SU-DHL-6 (cell line): ENCODE data around the gene CCDC102A.

Experiments
- H2AFZ ChIP-seq: fragments of 200-600 bp; sonication (generic); 2 replicates; pipeline ENCODE4 v1.6.1; 2014; ENCODE audit warnings: low read depth, mild to moderate bottlenecking, moderate library complexity, mixed read lengths, antibody characterized with exemption, low read length; ENCODE audit not compliant: severe bottlenecking
- H3F3A ChIP-seq: fragments of 200-600 bp; shearing (Covaris generic); 2 replicates; pipeline ENCODE4 v1.6.0; 2016; ENCODE audit warnings: antibody characterized with exemption, mild to moderate bottlenecking; ENCODE audit not compliant: insufficient read depth
- H3K27ac ChIP-seq: fragments of 200-600 bp; sonication (generic); 2 replicates; pipeline ENCODE4 v1.5.1; 2016; ENCODE audit warnings: low read depth, mild to moderate bottlenecking, low read length, moderate library complexity, mixed read lengths
- H3K27me3 ChIP-seq: fragments of 200-600 bp; sonication (generic), shearing (Covaris generic); 2 replicates; pipeline ENCODE4 v1.6.0; 2014; ENCODE audit warnings: mild to moderate bottlenecking, low read length
- H3K36me3 ChIP-seq: fragments of 200-600 bp; sonication (generic); 2 replicates; pipeline ENCODE4 v1.6.1; 2014; ENCODE audit warnings: mild to moderate bottlenecking, low read length, mixed read lengths
- H3K4me2 ChIP-seq: fragments of 300-600, 200-600 bp; shearing (Covaris generic), sonication (generic); 2 replicates; pipeline ENCODE4 v1.6.0; 2014; ENCODE audit warnings: low read length, low read depth, mild to moderate bottlenecking; ENCODE audit not compliant: poor library complexity, severe bottlenecking
- H3K4me3 ChIP-seq: fragments of 200-600 bp; sonication (generic); 2 replicates; pipeline ENCODE4 v1.5.1; 2014; ENCODE audit warnings: antibody characterized with exemption, low read length, mild to moderate bottlenecking, mixed read lengths; ENCODE audit not compliant: insufficient read depth, poor library complexity, severe bottlenecking
- H3K79me2 ChIP-seq: fragments of 200-600 bp; sonication (generic); 2 replicates; pipeline ENCODE4 v1.6.1; 2014; ENCODE audit warnings: mild to moderate bottlenecking, low read length, moderate library complexity; ENCODE audit not compliant: insufficient read depth
- H3K9ac ChIP-seq: fragments of 200-600 bp; sonication (generic); 2 replicates; pipeline ENCODE4 v1.7.0; 2014; ENCODE audit warnings: mild to moderate bottlenecking, low read length
- H3K9me2 ChIP-seq: fragments of 200-600 bp; sonication (generic); replicated peaks from 2 replicates; pipeline ENCODE4 v1.6.1; 2014; ENCODE audit warnings: low read length; ENCODE audit not compliant: insufficient read depth
- H3K9me3 ChIP-seq: fragments of 200-600 bp; sonication (generic); 2 replicates; pipeline ENCODE4 v1.6.1; 2014; ENCODE audit warnings: low read length, mixed read lengths; ENCODE audit not compliant: insufficient read depth
- H4K20me1 ChIP-seq: fragments of 200-600 bp; sonication (generic); 2 replicates; pipeline ENCODE4 v1.6.1; 2014; ENCODE audit warnings: low read depth, mild to moderate bottlenecking, antibody characterized with exemption, low read length, moderate library complexity, mixed read lengths
- EZH2phosphoT487 ChIP-seq: fragments of 200-600 bp; sonication (generic), shearing (Covaris generic); conservative IDR thresholded peaks from 2 replicates; pipeline ENCODE4 v1.6.1; 2018; ENCODE audit warnings: mild to moderate bottlenecking, antibody characterized with exemption, low read length, moderate library complexity, mixed read lengths
- TF ChIP-seq, protein P1 (sequence below): fragments of 200-600 bp; sonication (generic); IDR thresholded peaks from one replicate; pipeline ENCODE4 v1.5.1; 2017; ENCODE audit warnings: antibody characterized with exemption, mild to moderate bottlenecking, low read length, moderate library complexity; ENCODE audit not compliant: insufficient read depth, poor library complexity, severe bottlenecking

The CCDC102A gene

DNA sequence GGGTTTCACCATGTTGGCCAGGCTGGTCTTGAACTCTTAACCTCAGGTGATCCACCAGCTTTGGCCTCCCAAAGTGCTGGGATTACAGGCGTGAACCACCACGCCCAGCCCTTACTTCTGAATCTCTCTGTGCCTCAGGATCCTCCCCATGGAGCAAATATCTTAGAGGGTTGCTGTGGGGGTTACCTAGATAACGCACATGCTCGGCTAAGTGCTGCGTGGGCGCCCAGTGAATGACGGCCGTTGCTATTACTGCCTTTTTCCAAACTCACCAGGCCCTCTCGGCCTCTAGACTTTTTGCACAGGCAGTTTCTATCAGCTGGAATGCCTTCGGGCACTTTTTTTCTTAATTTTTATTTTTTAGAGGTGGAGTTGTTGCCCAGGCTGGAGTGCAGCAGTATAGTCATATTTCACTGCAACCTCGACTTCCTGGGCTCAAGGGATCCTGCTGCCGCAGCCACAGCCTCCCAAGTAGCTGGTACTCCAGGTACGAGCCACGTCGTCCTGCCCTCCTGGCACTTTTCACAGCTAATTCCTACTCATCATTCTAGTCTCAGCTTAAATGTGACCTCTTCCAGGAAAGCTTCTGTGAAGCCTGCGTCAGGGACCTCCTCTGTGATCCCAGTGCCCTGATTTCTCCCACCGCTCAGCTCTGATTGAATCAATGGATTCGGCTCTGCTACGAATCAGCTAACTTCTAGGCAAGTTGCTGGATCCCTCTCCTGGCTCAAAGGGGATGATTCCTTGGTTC, 8.6 kb downstream of the CCDC102A start:
- H4K20me1 ChIP-seq = no peaks in the 10 kb centered on the region
- no peaks in the 10 kb centered on the region for H3K27me3 ChIP-seq
- H3K9ac ChIP-seq = no peak overlapping the region
- TF ChIP-seq EZH2phosphoT487 = no peak
- TF ChIP-seq, protein P1, sequence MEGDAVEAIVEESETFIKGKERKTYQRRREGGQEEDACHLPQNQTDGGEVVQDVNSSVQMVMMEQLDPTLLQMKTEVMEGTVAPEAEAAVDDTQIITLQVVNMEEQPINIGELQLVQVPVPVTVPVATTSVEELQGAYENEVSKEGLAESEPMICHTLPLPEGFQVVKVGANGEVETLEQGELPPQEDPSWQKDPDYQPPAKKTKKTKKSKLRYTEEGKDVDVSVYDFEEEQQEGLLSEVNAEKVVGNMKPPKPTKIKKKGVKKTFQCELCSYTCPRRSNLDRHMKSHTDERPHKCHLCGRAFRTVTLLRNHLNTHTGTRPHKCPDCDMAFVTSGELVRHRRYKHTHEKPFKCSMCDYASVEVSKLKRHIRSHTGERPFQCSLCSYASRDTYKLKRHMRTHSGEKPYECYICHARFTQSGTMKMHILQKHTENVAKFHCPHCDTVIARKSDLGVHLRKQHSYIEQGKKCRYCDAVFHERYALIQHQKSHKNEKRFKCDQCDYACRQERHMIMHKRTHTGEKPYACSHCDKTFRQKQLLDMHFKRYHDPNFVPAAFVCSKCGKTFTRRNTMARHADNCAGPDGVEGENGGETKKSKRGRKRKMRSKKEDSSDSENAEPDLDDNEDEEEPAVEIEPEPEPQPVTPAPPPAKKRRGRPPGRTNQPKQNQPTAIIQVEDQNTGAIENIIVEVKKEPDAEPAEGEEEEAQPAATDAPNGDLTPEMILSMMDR = no peak
- H3K27ac ChIP-seq = no peak overlapping the region
- no peak overlapping the region for H3K4me3 ChIP-seq
- no peak overlapping the region for H3K4me2 ChIP-seq
- H3K36me3 ChIP-seq = no peaks in the 10 kb centered on the region
- no peaks in the 10 kb centered on the region for H3K79me2 ChIP-seq
- H2AFZ ChIP-seq = no peak overlapping the region
- H3K9me2 ChIP-seq = no peaks in the 10 kb centered on the region
- H3F3A ChIP-seq = no peaks in the 10 kb centered on the region
- H3K9me3 ChIP-seq = no peaks in the 10 kb centered on the region

- no peak for TF ChIP-seq EZH2phosphoT487
- TF ChIP-seq, protein P1 = no peak
- no peak overlapping the region for H3K4me2 ChIP-seq
- no peaks in the 10 kb centered on the region for H3K79me2 ChIP-seq
Observed at GRCh38 chr16:57527027-57527426, 9.3 kb downstream of the CCDC102A start.

DNA sequence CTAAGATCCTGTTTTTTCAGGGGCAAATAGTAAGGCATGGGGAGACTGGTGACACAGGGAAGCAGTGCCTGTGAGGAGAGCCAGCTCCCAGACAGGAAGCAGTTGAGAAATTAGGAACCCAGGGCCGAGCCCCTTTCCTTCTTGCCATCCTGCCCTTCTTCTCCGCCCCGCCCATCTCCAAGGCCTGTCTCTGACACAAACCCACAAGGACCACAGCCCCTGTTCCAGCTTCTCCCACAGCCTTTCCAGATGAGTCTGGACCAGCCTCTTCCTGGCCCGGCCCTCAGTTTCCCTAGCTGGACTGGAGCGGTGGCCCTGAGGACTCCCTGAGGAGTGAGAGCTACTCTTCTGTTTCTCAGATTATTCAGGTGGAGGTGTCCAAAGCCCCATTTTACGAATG, 9.9 kb downstream of the CCDC102A start:
- Histone ChIP-seq H3K36me3 (no peaks in the 10 kb centered on the region), H3K79me2 (no peaks in the 10 kb centered on the region), H4K20me1 (no peaks in the 10 kb centered on the region), H3K4me2 (no peak overlapping the region), H3K9me3 (no peaks in the 10 kb centered on the region), H3F3A (no peaks in the 10 kb centered on the region), H3K27me3 (no peaks in the 10 kb centered on the region), H3K9me2 (no peaks in the 10 kb centered on the region), H3K4me3 (no peak overlapping the region), H2AFZ (no peak overlapping the region), H3K9ac (no peak overlapping the region), H3K27ac (no peak overlapping the region)
- TF ChIP-seq, protein P1 = no peak

More at GRCh38 chr16:57527027-57527426, 9.3 kb downstream of the CCDC102A start:
- H3F3A ChIP-seq = no peaks in the 10 kb centered on the region
- H3K9me2 ChIP-seq = no peaks in the 10 kb centered on the region
- H3K27me3 ChIP-seq = no peaks in the 10 kb centered on the region
- H3K9me3 ChIP-seq = no peaks in the 10 kb centered on the region
- H3K36me3 ChIP-seq = no peaks in the 10 kb centered on the region
- H3K4me3 ChIP-seq = no peak overlapping the region
- no peak overlapping the region for H3K9ac ChIP-seq
- H4K20me1 ChIP-seq = no peaks in the 10 kb centered on the region
- no peak overlapping the region for H2AFZ ChIP-seq
- H3K27ac ChIP-seq = no peak overlapping the region
